HepG2 (cell line): ENCODE results near the gene CDC37. TPM values are rescaled to one million over a fixed set of nuclear protein-coding genes. Genes with fewer than 3 reads are reported as not detected.

ENCODE experiments used
- ADNP ChIP-seq: sonication (generic); formaldehyde crosslinking; IDR thresholded peaks from 2 replicates; pipeline ENCODE4 v1.4.0; 2020; ENCODE audit warnings: missing genetic modification reagents
- ARHGAP35 ChIP-seq: sonication (generic); formaldehyde crosslinking; IDR thresholded peaks from 2 replicates; pipeline ENCODE4 v1.9.0; 2022; ENCODE audit warnings: mild to moderate bottlenecking, inconsistent platforms, moderate library complexity, missing genetic modification reagents, borderline replicate concordance
- ARID3A ChIP-seq: IDR thresholded peaks from 2 replicates; pipeline ENCODE4 v1.6.1; 2012; ENCODE audit warnings: low read depth, low read length, improper control_type of control experiment
- BRD4 ChIP-seq: sonication (generic); formaldehyde crosslinking; IDR thresholded peaks from 2 replicates; pipeline ENCODE4 v1.4.0; 2020; ENCODE audit warnings: missing genetic modification reagents
- E2F1 ChIP-seq: sonication (generic); formaldehyde crosslinking; IDR thresholded peaks from 2 replicates; pipeline ENCODE4 v1.5.0; 2020; ENCODE audit warnings: missing genetic modification reagents
- E2F2 ChIP-seq: sonication (generic); formaldehyde crosslinking; IDR thresholded peaks from 2 replicates; pipeline ENCODE4 v1.4.0; 2020; ENCODE audit warnings: missing genetic modification reagents, borderline replicate concordance
- HDAC6 ChIP-seq: fragments of 200-600 bp; sonication (generic); IDR thresholded peaks from 2 replicates; pipeline ENCODE4 v1.7.0; 2017; ENCODE audit warnings: mild to moderate bottlenecking, antibody characterized with exemption, low read length, low read depth
- KLF13 ChIP-seq: sonication (generic); formaldehyde crosslinking; IDR thresholded peaks from 2 replicates; pipeline ENCODE4 v1.4.0; 2020; ENCODE audit warnings: mild to moderate bottlenecking, missing genetic modification reagents
- KMT2A ChIP-seq: sonication (generic); formaldehyde crosslinking; IDR thresholded peaks from 2 replicates; pipeline ENCODE4 v1.4.0; 2020; ENCODE audit warnings: missing genetic modification reagents
- MTA1 ChIP-seq: sonication (generic); formaldehyde crosslinking; IDR thresholded peaks from 2 replicates; pipeline ENCODE4 v1.4.0; 2020; ENCODE audit warnings: missing genetic modification reagents, mild to moderate bottlenecking, borderline replicate concordance
- NFATC3 ChIP-seq: sonication (generic); formaldehyde crosslinking; IDR thresholded peaks from 2 replicates; pipeline ENCODE4 v1.5.1; 2020; ENCODE audit warnings: mild to moderate bottlenecking, missing genetic modification reagents
- RAD51 ChIP-seq: fragments of 450-650 bp; IDR thresholded peaks from 2 replicates; pipeline ENCODE4 v1.6.1; 2016; ENCODE audit warnings: borderline replicate concordance
- RFXAP ChIP-seq: sonication (generic); formaldehyde crosslinking; IDR thresholded peaks from 2 replicates; pipeline ENCODE4 v1.4.0; 2020; ENCODE audit warnings: missing genetic modification reagents, borderline replicate concordance
- U2AF1 ChIP-seq: fragments of 200-400 bp; formaldehyde crosslinking; optimal IDR thresholded peaks from 2 replicates; pipeline ENCODE3; 2017; ENCODE audit warnings: mild to moderate bottlenecking, low read depth, low read length
- YEATS4 ChIP-seq: sonication (generic); formaldehyde crosslinking; IDR thresholded peaks from 2 replicates; pipeline ENCODE4 v1.4.0; 2020; ENCODE audit warnings: missing genetic modification reagents, borderline replicate concordance
- ZFP91 ChIP-seq: sonication (generic); formaldehyde crosslinking; IDR thresholded peaks from 2 replicates; pipeline ENCODE4 v1.9.0; 2022; ENCODE audit warnings: missing genetic modification reagents, mild to moderate bottlenecking, borderline replicate concordance
- ZNF225 ChIP-seq: sonication (generic); formaldehyde crosslinking; IDR thresholded peaks from 2 replicates; pipeline ENCODE4 v1.4.0; 2020; ENCODE audit warnings: mild to moderate bottlenecking, missing genetic modification reagents
- ZNF333 ChIP-seq: sonication (generic); formaldehyde crosslinking; IDR thresholded peaks from 2 replicates; pipeline ENCODE4 v1.4.0; 2020; ENCODE audit warnings: mild to moderate bottlenecking, missing genetic modification reagents, borderline replicate concordance
- ZNF670 ChIP-seq: sonication (generic); formaldehyde crosslinking; IDR thresholded peaks from 2 replicates; pipeline ENCODE4 v1.8.0; 2022; ENCODE audit warnings: mild to moderate bottlenecking, missing genetic modification reagents, borderline replicate concordance
- ZNF879 ChIP-seq: sonication (generic); formaldehyde crosslinking; IDR thresholded peaks from 2 replicates; pipeline ENCODE4 v1.8.1; 2023; ENCODE audit warnings: missing genetic modification reagents
- ZSCAN25 ChIP-seq: sonication (generic); formaldehyde crosslinking; IDR thresholded peaks from 2 replicates; pipeline ENCODE4 v1.8.0; 2022; ENCODE audit warnings: mild to moderate bottlenecking, missing genetic modification reagents
- polyA plus RNA-seq, 8 experiments: library from polyadenylated mRNA; depleted of rRNA in 3 of 8; stranded (reverse) in 7 of 8; unstranded in 1 of 8; fragments of >200 nt; fragmentation: Illumina TruSeq in 4 of 8; extraction: Trizol in 4 of 8; gene quantifications; 2 replicates each; pipeline versions ENCODE4 v1.2.1 to v1.2.3, GENCODE V29; 2011 to 2016; ENCODE audit warnings: low read depth in 4 of 8, missing spikeins in 1 of 8, mixed read lengths in 1 of 8; ENCODE audit not compliant: insufficient read depth in 1 of 8
- total RNA-seq, 5 experiments: library from RNA; depleted of rRNA; stranded (reverse); fragments of >200 nt; fragmentation: Illumina TruSeq; extraction: Trizol; gene quantifications; 2 replicates each; pipeline ENCODE4 v1.2.3, GENCODE V29; 2016; ENCODE audit warnings: low read depth in 1 of 5

The CDC37 gene
- total and polyA plus RNA-seq, 2 of the 13 experiments (the other 11 are each of a cell fraction or from before 2014, with no cell fraction given): 158 to 177 TPM

GRCh38 chr19:10416380-10417257 is 13.3 kb upstream of the CDC37 start (continued):
- TF ChIP-seq ZFP91 (peak; percentile 87; the same call in 1 of the 2 replicates), HDAC6 (no peak), RAD51 (no peak), KMT2A (no peak; the same call in 1 of the 2 replicates), E2F2 (CRISPR knock-in tag) (0 out of 2 replicates have a peak, but pooled peaks have one; percentile 64), ARID3A (0 out of 2 replicates have a peak, but pooled peaks have one; percentile 25), E2F1 (CRISPR knock-in tag) (0 out of 2 replicates have a peak, but pooled peaks have one; percentile 17), ADNP (CRISPR knock-in tag) (peak; percentile 86), ZNF879 (CRISPR knock-in tag) (no peak), ZNF333 (CRISPR knock-in tag) (peak; percentile 85; the same call in 1 of the 2 replicates), RFXAP (CRISPR knock-in tag) (peak; percentile 76; the same call in 1 of the 2 replicates), ZNF225 (CRISPR knock-in tag) (peak; percentile 53; the same call in 1 of the 2 replicates), ZSCAN25 (CRISPR knock-in tag) (no peak; the same call in 1 of the 2 replicates), U2AF1 (peak; percentile 74), ZNF670 (CRISPR knock-in tag) (no peak), YEATS4 (peak; percentile 82), ARHGAP35 (CRISPR knock-in tag) (peak; percentile 85; the same call in 1 of the 2 replicates), BRD4 (CRISPR knock-in tag) (0 out of 2 replicates have a peak, but pooled peaks have one; percentile 45), MTA1 (CRISPR knock-in tag) (peak; percentile 91; the same call in 1 of the 2 replicates), KLF13 (CRISPR knock-in tag) (0 out of 2 replicates have a peak, but pooled peaks have one; percentile 59), NFATC3 (CRISPR knock-in tag) (no peak; the same call in 1 of the 2 replicates)
